ENCODE measurements around the gene TTC12. TPM values are rescaled to one million over a fixed set of nuclear protein-coding genes. Genes with fewer than 3 reads are reported as not detected.

The TTC12 gene
- total RNA-seq, 1 donor, result 21.4 TPM

DNA sequence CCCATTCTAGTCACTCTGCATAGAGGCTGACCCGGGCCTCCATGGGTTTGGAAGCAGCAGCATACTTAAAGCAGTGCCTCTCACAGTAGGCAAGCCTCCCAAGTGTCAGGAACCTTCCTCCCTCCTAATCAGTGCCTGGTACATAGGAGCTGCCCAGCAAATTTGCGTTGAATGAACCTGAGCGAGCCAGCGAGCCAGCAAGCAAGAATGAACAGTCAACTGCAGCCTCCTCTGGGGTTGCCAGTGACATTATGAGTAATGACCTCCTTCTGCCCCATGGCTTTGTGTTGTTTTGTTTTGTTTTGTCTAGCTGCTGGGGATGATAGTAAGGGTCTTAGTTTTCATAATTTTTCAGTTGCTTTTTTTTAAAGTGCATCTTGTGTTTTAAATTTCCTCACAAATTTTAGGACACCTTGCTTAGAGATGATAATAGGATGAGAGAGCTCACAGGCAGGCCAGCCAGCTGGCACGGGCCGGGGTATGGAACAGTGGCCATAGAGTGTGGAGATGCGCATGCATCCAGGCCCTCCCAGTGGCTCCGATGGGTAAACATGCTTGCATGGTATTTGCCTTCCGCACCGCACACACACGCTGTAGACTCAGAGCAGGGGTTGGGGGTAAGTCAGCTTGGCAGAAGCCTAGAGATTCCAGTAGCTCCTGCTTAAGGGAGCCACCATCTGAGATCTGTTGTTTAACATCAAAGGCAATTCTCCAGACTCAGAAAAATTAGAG is 36.1 kb downstream of the TTC12 start:
- Histone ChIP-seq H3K36me3 (ENCODE audit: insufficient read depth, low read length) (no peaks in the 10 kb centered on the region), H3K4me3 (ENCODE audit: insufficient read depth, low read length) (no peak overlapping the region), H3K27ac (ENCODE audit: low read depth, low read length) (no peak overlapping the region), H3K4me1 (ENCODE audit: insufficient read depth, low read length) (no peaks in the 10 kb centered on the region), H2AFZ (ENCODE audit: low read length) (no peak overlapping the region), H4K20me1 (ENCODE audit: insufficient read depth, low read length) (peaks cover 2% of the 10 kb centered on the region), H3K27me3 (ENCODE audit: insufficient read depth, low read length) (no peaks in the 10 kb centered on the region), H3K4me2 (ENCODE audit: insufficient read depth, low read length) (no peak overlapping the region), H3K79me2 (ENCODE audit: insufficient read depth, low read length) (no peaks in the 10 kb centered on the region), H3K9me3 (ENCODE audit: low read depth, low read length) (no peaks in the 10 kb centered on the region)
- no peak for DNase-seq (ENCODE audit: insufficient read length, low spot score, missing footprints)
- TF ChIP-seq, protein P1, sequence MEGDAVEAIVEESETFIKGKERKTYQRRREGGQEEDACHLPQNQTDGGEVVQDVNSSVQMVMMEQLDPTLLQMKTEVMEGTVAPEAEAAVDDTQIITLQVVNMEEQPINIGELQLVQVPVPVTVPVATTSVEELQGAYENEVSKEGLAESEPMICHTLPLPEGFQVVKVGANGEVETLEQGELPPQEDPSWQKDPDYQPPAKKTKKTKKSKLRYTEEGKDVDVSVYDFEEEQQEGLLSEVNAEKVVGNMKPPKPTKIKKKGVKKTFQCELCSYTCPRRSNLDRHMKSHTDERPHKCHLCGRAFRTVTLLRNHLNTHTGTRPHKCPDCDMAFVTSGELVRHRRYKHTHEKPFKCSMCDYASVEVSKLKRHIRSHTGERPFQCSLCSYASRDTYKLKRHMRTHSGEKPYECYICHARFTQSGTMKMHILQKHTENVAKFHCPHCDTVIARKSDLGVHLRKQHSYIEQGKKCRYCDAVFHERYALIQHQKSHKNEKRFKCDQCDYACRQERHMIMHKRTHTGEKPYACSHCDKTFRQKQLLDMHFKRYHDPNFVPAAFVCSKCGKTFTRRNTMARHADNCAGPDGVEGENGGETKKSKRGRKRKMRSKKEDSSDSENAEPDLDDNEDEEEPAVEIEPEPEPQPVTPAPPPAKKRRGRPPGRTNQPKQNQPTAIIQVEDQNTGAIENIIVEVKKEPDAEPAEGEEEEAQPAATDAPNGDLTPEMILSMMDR (IDR thresholded peaks at IDR 0.05; ENCODE audit: extremely low read depth, low read depth, low read length), result no peak

DNA sequence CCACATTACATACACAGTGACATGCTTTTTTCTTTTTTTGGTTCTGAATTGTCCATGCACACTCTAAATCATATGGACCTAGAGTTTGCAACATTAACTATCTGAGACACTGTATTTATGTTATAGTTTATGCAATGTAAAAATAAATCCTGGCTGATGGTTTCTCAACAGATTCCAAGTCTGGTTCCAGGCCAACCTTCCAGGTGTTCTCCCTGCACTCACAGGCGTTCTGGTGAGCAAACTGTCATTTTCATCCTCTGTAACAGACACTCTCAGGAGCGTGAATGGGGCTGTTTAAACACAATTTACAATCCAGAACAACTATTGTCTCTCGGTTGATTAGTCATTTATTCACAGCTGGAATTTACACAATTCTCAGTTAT is 36.7 kb downstream of the TTC12 start:
- H3K36me3 ChIP-seq (ENCODE audit: insufficient read depth, low read length), result no peaks in the 10 kb centered on the region
- no peaks in the 10 kb centered on the region for H3K9me3 ChIP-seq (ENCODE audit: low read depth, low read length)
- TF ChIP-seq, protein P1 (IDR thresholded peaks at IDR 0.05; ENCODE audit: extremely low read depth, low read depth, low read length), result no peak
- no peak overlapping the region for H3K4me3 ChIP-seq (ENCODE audit: insufficient read depth, low read length)
- H3K4me1 ChIP-seq (ENCODE audit: insufficient read depth, low read length), result no peaks in the 10 kb centered on the region
- DNase-seq (ENCODE audit: insufficient read length, low spot score, missing footprints), result no peak
- H2AFZ ChIP-seq (ENCODE audit: low read length), result no peak overlapping the region
- no peaks in the 10 kb centered on the region for H3K79me2 ChIP-seq (ENCODE audit: insufficient read depth, low read length)
- no peak overlapping the region for H3K4me2 ChIP-seq (ENCODE audit: insufficient read depth, low read length)
- H3K27me3 ChIP-seq (ENCODE audit: insufficient read depth, low read length), result no peaks in the 10 kb centered on the region
- peaks cover 2% of the 10 kb centered on the region for H4K20me1 ChIP-seq (ENCODE audit: insufficient read depth, low read length)
- no peak overlapping the region for H3K27ac ChIP-seq (ENCODE audit: low read depth, low read length)

DNA sequence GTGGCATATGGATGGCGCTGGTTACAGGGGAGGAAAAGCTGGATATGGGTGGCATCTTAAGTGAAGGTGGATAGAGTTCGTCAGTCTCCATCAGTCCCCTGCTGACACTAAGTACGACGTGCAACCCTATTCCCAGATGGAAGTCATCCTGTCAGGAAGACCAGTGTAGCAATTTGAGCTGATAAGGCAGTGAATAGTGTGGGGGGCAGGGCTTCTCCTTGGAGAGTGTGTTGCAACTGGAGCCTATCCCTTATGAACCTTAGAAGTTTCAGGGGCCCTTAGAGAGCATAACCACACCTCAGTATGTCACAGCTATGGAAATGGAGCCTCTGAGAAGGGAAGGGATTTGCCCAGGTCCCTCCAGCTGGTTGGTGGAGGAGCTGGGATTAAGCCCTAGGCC is 37.1 kb downstream of the TTC12 start:
- Histone ChIP-seq H3K4me3 (ENCODE audit: insufficient read depth, low read length) (no peak overlapping the region), H3K4me1 (ENCODE audit: insufficient read depth, low read length) (no peaks in the 10 kb centered on the region), H3K27ac (ENCODE audit: low read depth, low read length) (no peak overlapping the region), H3K4me2 (ENCODE audit: insufficient read depth, low read length) (no peak overlapping the region), H4K20me1 (ENCODE audit: insufficient read depth, low read length) (peaks cover 2% of the 10 kb centered on the region), H3K27me3 (ENCODE audit: insufficient read depth, low read length) (no peaks in the 10 kb centered on the region), H3K9me3 (ENCODE audit: low read depth, low read length) (no peaks in the 10 kb centered on the region), H2AFZ (ENCODE audit: low read length) (no peak overlapping the region), H3K79me2 (ENCODE audit: insufficient read depth, low read length) (no peaks in the 10 kb centered on the region), H3K36me3 (ENCODE audit: insufficient read depth, low read length) (no peaks in the 10 kb centered on the region)
- no peak for DNase-seq (ENCODE audit: insufficient read length, low spot score, missing footprints)
- TF ChIP-seq, protein P1 (IDR thresholded peaks at IDR 0.05; ENCODE audit: extremely low read depth, low read depth, low read length), result no peak

DNA sequence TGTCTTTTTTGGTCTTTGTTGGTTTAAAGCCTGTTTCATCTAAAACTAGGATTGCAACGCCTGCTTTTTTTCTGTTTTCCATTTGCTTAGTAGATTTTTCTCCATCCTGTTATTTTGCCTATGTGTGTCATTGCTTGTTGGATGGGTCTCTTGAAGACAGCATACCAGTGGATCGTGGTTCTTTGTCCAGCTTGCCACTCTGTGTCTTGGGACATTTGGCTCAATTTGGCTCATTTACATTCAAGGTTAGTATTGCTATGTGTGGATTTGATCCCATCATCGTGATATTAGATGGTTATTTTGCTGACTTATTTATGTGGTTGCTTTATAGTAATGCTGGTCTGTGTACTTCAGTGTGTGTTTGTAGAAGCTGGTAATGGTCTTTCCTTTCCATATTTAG is 41.8 kb downstream of the TTC12 start:
- TF ChIP-seq, protein P1 (IDR thresholded peaks at IDR 0.05; ENCODE audit: extremely low read depth, low read depth, low read length), result no peak
- Histone ChIP-seq H3K79me2 (ENCODE audit: insufficient read depth, low read length) (no peaks in the 10 kb centered on the region), H3K4me1 (ENCODE audit: insufficient read depth, low read length) (no peaks in the 10 kb centered on the region), H3K9me3 (ENCODE audit: low read depth, low read length) (no peaks in the 10 kb centered on the region), H2AFZ (ENCODE audit: low read length) (no peak overlapping the region), H3K36me3 (ENCODE audit: insufficient read depth, low read length) (no peaks in the 10 kb centered on the region), H3K27me3 (ENCODE audit: insufficient read depth, low read length) (no peaks in the 10 kb centered on the region), H4K20me1 (ENCODE audit: insufficient read depth, low read length) (peaks cover 2% of the 10 kb centered on the region), H3K27ac (ENCODE audit: low read depth, low read length) (no peak overlapping the region), H3K4me2 (ENCODE audit: insufficient read depth, low read length) (no peak overlapping the region), H3K4me3 (ENCODE audit: insufficient read depth, low read length) (no peak overlapping the region)
- no peak for DNase-seq (ENCODE audit: insufficient read length, low spot score, missing footprints)

All from osteoblast (primary cell).